SH-SY5Y (cell line): Measurements from ENCODE around the gene TSPAN14.

Source experiments
- GATA2 ChIP-seq: IDR thresholded peaks from 2 replicates; pipeline ENCODE4 v1.6.1; 2011; ENCODE audit warnings: mild to moderate bottlenecking, low read depth, low read length
- GATA3 ChIP-seq: IDR thresholded peaks from 2 replicates; pipeline ENCODE4 v1.6.1; 2011; ENCODE audit warnings: low read depth, mild to moderate bottlenecking, low read length, moderate library complexity

- TF ChIP-seq GATA3, result no peak
- no peak for TF ChIP-seq GATA2
Observed at GRCh38 chr10:80466724-80467326, 12.7 kb downstream of the TSPAN14 start.
